Testis (tissue), 3 donors: ENCODE measurements around the gene HAND2. TPM values are rescaled to one million over a fixed set of nuclear protein-coding genes. Genes with fewer than 3 reads are reported as not detected.

Source experiments
- DNase-seq: peaks from one replicate; pipeline ENCODE4 v3.0.0-alpha.2; 2019
- H3K27ac ChIP-seq, 2 donors: fragments of 200-600 bp; sonication (generic); one replicate each; pipeline ENCODE4 v1.5.1; 2019
- H3K27me3 ChIP-seq: fragments of 200-600 bp; sonication (generic); one replicate; pipeline ENCODE4 v1.5.1; 2019
- H3K36me3 ChIP-seq: fragments of 200-600 bp; sonication (generic); one replicate; pipeline ENCODE4 v1.5.1; 2017; ENCODE audit warnings: low read depth; ENCODE audit errors: missing control alignments
- H3K4me1 ChIP-seq: fragments of 200-600 bp; sonication (generic); one replicate; pipeline ENCODE4 v1.5.1; 2019
- H3K4me3 ChIP-seq, 2 donors: fragments of 200-600 bp; sonication (generic); one replicate each; pipeline ENCODE4 v1.5.1; 2017 to 2019
- H3K9me3 ChIP-seq: fragments of 200-600 bp; sonication (generic); one replicate; pipeline ENCODE4 v1.5.1; 2017
- POLR2A ChIP-seq: fragments of 450-650 bp; IDR thresholded peaks from one replicate; pipeline ENCODE4 v1.6.1; 2017; ENCODE audit warnings: antibody characterized with exemption, mild to moderate bottlenecking, moderate library complexity
- WGBS, 2 donors: methylation state at CpG; one replicate each; pipeline ENCODE4 v1.1.5; 2018; 5-methylcytosine and 5-hydroxymethylcytosine counted together
- intact Hi-C: fragments of 100-400 bp; cut with DNase I; formaldehyde crosslinking; loops from one replicate; pipeline ENCODE4 v1.15.1; 2023; ENCODE audit warnings: low total_unique reads
- polyA plus RNA-seq: library from polyadenylated mRNA; stranded (reverse); fragments of 350-450 nt; fragmentation: Illumina TruSeq; extraction: RNeasy Lipid Tissue Mini Kit (QIAGEN cat#74804); gene quantifications from one replicate; pipeline ENCODE4 v1.2.3, GENCODE V29; 2014; ENCODE audit warnings: low read depth, low replicate concordance; ENCODE audit not compliant: insufficient read depth
- total RNA-seq, 2 donors: library from RNA; depleted of rRNA; stranded (reverse); fragments of >200 nt; gene quantifications; one replicate each; pipeline ENCODE4 v1.2.3, GENCODE V29; 2016
- TF ChIP-seq, protein P1 (sequence below), 3 experiments: fragments of 450-650 bp in 2 of 3; fragments of 200-600 bp in 1 of 3; sonication (generic) in 1 of 3; IDR thresholded peaks; one replicate each; pipeline ENCODE4 v1.5.1; 2016 to 2019; ENCODE audit warnings: antibody characterized with exemption in 3 of 3, mild to moderate bottlenecking in 2 of 3, moderate library complexity in 1 of 3

The HAND2 gene
- total and polyA plus RNA-seq, 3 donors from 2014 or later, result 3.5 to 12.3 (median 9.4) TPM

- Histone ChIP-seq H3K4me3 (peak overlapping the region; percentile 64 to 68), H3K9me3 (no peaks in the 10 kb centered on the region), H3K36me3 (no peaks in the 10 kb centered on the region), H3K27me3 (no peaks in the 10 kb centered on the region), H3K27ac (no peak overlapping the region), H3K4me1 (peaks cover 6% of the 10 kb centered on the region)
- 9 to 31% methylated on average over 30 to 34 of the region's 34 CpGs for WGBS, 2 donors
- TF ChIP-seq POLR2A, result no peak
- intact Hi-C loops, result no loop called here
- DNase-seq, result no peak
These were observed 477 bp upstream of the HAND2 start for GRCh38 chr4:173530326-173531085.

DNA sequence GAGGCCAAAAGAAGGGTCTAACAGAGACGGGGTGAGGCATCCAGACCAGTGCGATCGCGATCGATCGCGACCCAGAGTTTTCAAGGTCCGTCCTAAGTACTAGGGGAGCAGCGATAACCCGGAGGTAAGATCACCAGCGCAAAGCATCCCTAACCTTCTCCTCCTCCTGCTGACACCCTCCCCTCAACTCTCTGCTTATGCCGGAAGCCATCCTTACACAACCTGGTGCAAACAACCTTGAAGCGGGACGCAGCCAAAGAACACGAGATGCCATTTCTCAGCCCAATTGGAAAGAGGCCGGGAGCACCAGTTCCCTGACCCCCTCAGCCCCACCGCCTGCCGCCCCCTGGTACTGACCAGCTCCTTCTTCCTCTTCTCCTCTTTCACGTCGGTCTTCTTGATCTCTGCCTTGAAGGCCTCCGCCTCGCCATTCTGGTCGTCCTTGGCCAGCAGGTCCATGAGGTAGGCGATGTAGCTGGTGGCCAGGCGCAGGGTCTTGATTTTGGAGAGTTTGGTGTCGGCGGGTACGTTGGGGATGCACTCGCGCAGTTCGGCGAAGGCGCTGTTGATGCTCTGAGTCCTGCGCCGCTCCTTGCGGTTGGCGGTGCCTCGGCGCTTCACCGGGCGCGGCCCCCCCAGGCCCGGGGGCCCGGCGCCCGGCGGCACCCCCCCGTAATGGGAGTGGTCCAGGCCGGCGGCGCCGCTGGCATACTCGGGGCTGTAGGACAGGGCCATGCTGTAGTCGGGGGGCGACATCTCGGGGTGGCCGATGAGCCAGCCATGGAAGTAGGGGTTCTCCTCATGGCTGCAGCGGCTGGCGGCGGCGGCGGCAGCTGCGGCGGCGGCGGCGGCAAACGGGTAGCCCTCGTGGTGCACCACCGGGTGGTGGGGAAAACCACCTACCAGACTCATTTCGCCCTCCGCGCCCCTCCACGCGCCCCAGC is 1.4 kb downstream of the HAND2 start:
- H3K4me3 ChIP-seq, result peak overlapping the region; percentile 68 to 70
- DNase-seq, result no peak
- H3K27me3 ChIP-seq, result no peaks in the 10 kb centered on the region
- no peaks in the 10 kb centered on the region for H3K36me3 ChIP-seq
- intact Hi-C loops, result no loop called here
- peaks cover 6% of the 10 kb centered on the region for H3K4me1 ChIP-seq
- peak overlapping the region; percentile 78 to 91 for H3K27ac ChIP-seq
- 12 to 15% methylated on average over 27 to 28 of the region's 75 CpGs for WGBS, 2 donors
- TF ChIP-seq, protein P1, sequence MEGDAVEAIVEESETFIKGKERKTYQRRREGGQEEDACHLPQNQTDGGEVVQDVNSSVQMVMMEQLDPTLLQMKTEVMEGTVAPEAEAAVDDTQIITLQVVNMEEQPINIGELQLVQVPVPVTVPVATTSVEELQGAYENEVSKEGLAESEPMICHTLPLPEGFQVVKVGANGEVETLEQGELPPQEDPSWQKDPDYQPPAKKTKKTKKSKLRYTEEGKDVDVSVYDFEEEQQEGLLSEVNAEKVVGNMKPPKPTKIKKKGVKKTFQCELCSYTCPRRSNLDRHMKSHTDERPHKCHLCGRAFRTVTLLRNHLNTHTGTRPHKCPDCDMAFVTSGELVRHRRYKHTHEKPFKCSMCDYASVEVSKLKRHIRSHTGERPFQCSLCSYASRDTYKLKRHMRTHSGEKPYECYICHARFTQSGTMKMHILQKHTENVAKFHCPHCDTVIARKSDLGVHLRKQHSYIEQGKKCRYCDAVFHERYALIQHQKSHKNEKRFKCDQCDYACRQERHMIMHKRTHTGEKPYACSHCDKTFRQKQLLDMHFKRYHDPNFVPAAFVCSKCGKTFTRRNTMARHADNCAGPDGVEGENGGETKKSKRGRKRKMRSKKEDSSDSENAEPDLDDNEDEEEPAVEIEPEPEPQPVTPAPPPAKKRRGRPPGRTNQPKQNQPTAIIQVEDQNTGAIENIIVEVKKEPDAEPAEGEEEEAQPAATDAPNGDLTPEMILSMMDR (IDR thresholded peaks at IDR 0.05), result no peak
- TF ChIP-seq POLR2A, result no peak
- H3K9me3 ChIP-seq, result no peaks in the 10 kb centered on the region

GRCh38 chr4:173527103-173527891 is 2.7 kb downstream of the HAND2 start:
- intact Hi-C loops, result no loop called here
- H3K4me1 ChIP-seq, result peaks cover 6% of the 10 kb centered on the region

DNA sequence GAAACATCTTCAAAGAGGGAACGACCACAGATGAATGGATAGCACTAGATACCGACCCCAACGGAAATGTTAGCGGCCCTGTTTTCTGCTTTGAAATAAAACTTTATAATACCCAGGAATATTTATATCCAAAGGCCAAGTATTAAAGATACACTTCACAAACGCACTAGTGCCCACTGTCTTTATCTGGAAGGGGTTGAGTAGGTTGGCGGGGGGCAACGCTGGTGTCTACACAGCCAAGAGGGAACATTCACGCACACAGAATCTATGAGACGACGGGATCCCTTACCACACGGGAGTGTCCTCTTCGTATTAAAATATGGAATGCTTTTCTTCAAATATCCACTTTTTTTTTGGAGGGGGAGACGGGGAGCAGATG is 3.3 kb downstream of the HAND2 start:
- Histone ChIP-seq H3K36me3 (no peaks in the 10 kb centered on the region), H3K27me3 (no peaks in the 10 kb centered on the region), H3K9me3 (no peaks in the 10 kb centered on the region), H3K4me3 (peak overlapping the region; percentile 68 to 70), H3K27ac (peak overlapping the region; percentile 78 to 91), H3K4me1 (peaks cover 9% of the 10 kb centered on the region)
- no peak for TF ChIP-seq POLR2A
- TF ChIP-seq, protein P1 (IDR thresholded peaks at IDR 0.05), result no peak
- no peak for DNase-seq
- 33 to 42% methylated on average over 13 of the region's 13 CpGs for WGBS, 2 donors
- intact Hi-C loops, result no loop called here

More at GRCh38 chr4:173527103-173527891, 2.7 kb downstream of the HAND2 start:
- Histone ChIP-seq H3K9me3 (no peaks in the 10 kb centered on the region), H3K4me3 (peak overlapping the region; percentile 68 to 70), H3K36me3 (no peaks in the 10 kb centered on the region), H3K27ac (peak overlapping the region; percentile 78 to 91), H3K27me3 (no peaks in the 10 kb centered on the region)
- no peak for DNase-seq
- no peak for TF ChIP-seq POLR2A
- TF ChIP-seq, protein P1 (IDR thresholded peaks at IDR 0.05), result no peak
- 15 to 19% methylated on average over 42 of the region's 42 CpGs for WGBS, 2 donors
